Activated CD4-positive, alpha-beta T cell treated with anti-CD3 and anti-CD28 coated beads for 36 hours (primary cell): ENCODE data around the gene MYBPC1. TPM values are rescaled to one million over a fixed set of nuclear protein-coding genes. Genes with fewer than 3 reads are reported as not detected.

Experiments
- ATAC-seq: fragments of 200-7000 bp; cut with Tn5 transposase; one replicate; pipeline ENCODE4 v1.10.0; 2021; ENCODE audit warnings: mild to moderate bottlenecking, moderate library complexity
- CTCF ChIA-PET: fragments of 350-600 bp; sonication (Branson Sonifier 250); formaldehyde crosslinking; loops from one replicate; lab custom pipeline; 2021; ENCODE audit warnings: antibody characterized with exemption; lab: Charles Lee
- POLR2A ChIA-PET: fragments of 350-600 bp; sonication (Branson Sonifier 250); formaldehyde crosslinking; loops from one replicate; lab custom pipeline; 2021; ENCODE audit warnings: antibody characterized with exemption, inconsistent platforms; lab: Charles Lee
- DNase-seq: peaks from one replicate; pipeline ENCODE4 v3.0.0-alpha.2; 2020
- H3K27ac Mint-ChIP-seq: one replicate; pipeline ENCODE4 v1.8.0; 2021; ENCODE audit warnings: mixed read lengths
- H3K27me3 Mint-ChIP-seq: one replicate; pipeline ENCODE4 v1.8.0; 2021; ENCODE audit warnings: mixed read lengths
- H3K36me3 Mint-ChIP-seq: one replicate; pipeline ENCODE4 v1.8.0; 2021; ENCODE audit warnings: low read depth, mixed read lengths
- H3K4me1 Mint-ChIP-seq: one replicate; pipeline ENCODE4 v1.8.0; 2021; ENCODE audit warnings: mixed read lengths
- H3K4me3 Mint-ChIP-seq: one replicate; pipeline ENCODE4 v1.8.0; 2021; ENCODE audit warnings: mild to moderate bottlenecking, moderate library complexity, mixed read lengths
- H3K9me3 Mint-ChIP-seq: one replicate; pipeline ENCODE4 v1.8.0; 2021; ENCODE audit warnings: low read depth, mixed read lengths
- intact Hi-C, 2 experiments: fragments of 100-400 bp; cut with DNase I in 1 of 2; cut with micrococcal nuclease in 1 of 2; formaldehyde crosslinking; loops; one replicate each; pipeline versions ENCODE4 v1.14.2 to v1.15.1; 2022 to 2024; cut with DNase I, micrococcal nuclease
- total RNA-seq, 2 experiments: library from RNA; stranded (reverse); gene quantifications; one replicate each; pipeline ENCODE4 v1.2.3, GENCODE V29; 2021

The MYBPC1 gene
- total RNA-seq, 2 experiments from 2014 or later, result not detected

DNA sequence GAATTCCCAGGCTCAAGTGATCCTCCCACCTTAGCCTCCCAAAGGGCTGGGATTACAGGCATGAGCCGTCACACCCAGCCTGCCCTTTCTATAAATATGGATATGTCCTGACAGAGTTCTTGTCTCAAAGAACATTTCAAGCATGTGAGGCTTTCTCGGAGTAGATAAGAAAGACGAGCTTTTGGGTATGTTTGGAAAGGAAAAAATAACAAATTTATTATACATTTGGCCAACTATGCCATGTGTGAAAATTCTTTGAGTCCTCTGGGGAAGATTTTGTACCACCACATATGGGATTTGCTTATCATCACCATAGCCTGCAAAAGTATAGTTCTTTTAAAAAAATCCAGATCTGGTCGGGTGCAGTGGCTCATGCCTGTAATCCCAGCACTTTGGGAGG lies 23.7 kb upstream of the MYBPC1 start:
- intact Hi-C loops, result loop anchor here in 1 of 2 experiments (5.0 kb wide), 1 partner anchor 186 kb away; no protein-coding TSS in a partner anchor
- H3K4me1 Mint-ChIP-seq, result peaks cover 14% of the 10 kb centered on the region
- peaks cover 1% of the 10 kb centered on the region for H3K36me3 Mint-ChIP-seq
- no peak for DNase-seq
- no peaks in the 10 kb centered on the region for H3K9me3 Mint-ChIP-seq
- CTCF ChIA-PET, result interaction anchor here (0.7 kb wide), 1 partner anchor 289 kb away, joined by 3 read pairs; no protein-coding TSS in a partner anchor
- no peak overlapping the region for H3K4me3 Mint-ChIP-seq
- no peak for ATAC-seq
- H3K27ac Mint-ChIP-seq, result no peak overlapping the region
- H3K27me3 Mint-ChIP-seq, result peaks cover 7% of the 10 kb centered on the region
- POLR2A ChIA-PET, result no interaction called here

DNA sequence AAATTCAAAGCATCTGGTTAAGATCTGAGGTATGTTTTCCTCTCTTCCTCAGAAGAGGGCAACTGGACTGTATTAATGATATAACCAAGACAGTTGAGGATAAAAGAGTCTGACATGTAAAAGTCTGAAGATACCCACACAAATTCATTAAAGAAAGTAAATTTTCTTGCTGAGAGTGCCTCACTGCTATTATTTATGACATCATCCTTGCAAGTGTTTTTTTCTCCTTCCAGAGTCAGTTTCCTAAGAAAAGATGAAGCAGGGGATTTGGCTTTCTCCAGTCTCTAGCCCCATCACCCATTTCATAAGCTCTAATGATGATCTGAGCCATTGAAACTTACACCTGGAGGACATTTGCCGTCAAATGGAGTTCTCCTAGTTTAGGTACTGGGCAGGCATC lies 21.0 kb upstream of the MYBPC1 start:
- intact Hi-C loops, result loop anchor here in 1 of 2 experiments (5.0 kb wide), 1 partner anchor 184 kb away; no protein-coding TSS in a partner anchor
- no peak overlapping the region for H3K27ac Mint-ChIP-seq
- H3K4me3 Mint-ChIP-seq, result no peak overlapping the region
- CTCF ChIA-PET, result no interaction called here
- H3K27me3 Mint-ChIP-seq, result peaks cover 3% of the 10 kb centered on the region
- no peak for ATAC-seq
- no peak for DNase-seq
- H3K36me3 Mint-ChIP-seq, result no peaks in the 10 kb centered on the region
- H3K4me1 Mint-ChIP-seq, result peaks cover 2% of the 10 kb centered on the region
- POLR2A ChIA-PET, result no interaction called here
- no peaks in the 10 kb centered on the region for H3K9me3 Mint-ChIP-seq

DNA sequence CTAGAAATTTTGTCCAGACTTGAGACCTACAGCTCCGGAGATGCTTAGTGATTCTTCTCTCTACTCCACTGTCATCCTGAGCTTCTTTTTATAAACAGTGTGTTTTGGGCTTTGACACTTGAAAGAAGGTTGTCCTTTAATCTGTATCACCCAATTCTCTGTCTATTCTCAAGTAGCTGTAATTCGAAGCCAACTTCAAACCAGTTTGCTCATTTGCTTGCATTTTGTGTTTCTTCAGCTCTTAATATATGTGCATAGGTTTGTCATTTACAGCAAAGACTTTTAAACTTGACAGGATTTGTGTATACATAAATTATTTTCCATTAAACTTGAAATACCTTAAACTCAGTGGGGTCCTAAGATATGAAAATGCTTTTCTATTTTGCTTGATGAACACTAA lies 16.4 kb upstream of the MYBPC1 start:
- H3K27me3 Mint-ChIP-seq, result peaks cover 3% of the 10 kb centered on the region
- ATAC-seq, result no peak
- CTCF ChIA-PET, result no interaction called here

DNA sequence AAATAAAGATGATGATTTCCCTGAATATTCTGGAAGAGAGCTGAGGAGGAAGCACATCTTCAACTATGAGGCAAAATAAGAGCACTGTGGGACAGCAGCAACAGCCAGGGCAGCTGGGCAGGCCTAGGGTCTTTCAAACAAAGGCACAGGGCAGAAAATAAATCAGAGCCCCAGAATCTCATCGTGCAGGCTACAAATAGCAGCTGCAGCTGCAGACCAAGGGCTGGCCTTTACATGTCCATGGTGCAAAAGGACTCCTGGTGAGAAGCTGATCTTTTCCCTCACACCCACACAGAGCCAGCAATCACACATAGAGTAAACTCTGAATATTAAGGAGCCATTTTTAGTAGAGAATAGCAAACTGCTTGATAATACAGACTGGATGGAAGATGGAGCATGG lies 13.6 kb upstream of the MYBPC1 start:
- CTCF ChIA-PET, result no interaction called here
- Mint-ChIP-seq H3K9me3 (no peaks in the 10 kb centered on the region), H3K4me1 (no peaks in the 10 kb centered on the region), H3K36me3 (no peaks in the 10 kb centered on the region), H3K27ac (no peak overlapping the region), H3K4me3 (no peak overlapping the region), H3K27me3 (peaks cover 11% of the 10 kb centered on the region)
- no peak for ATAC-seq
- intact Hi-C loops, result no loop called here
- POLR2A ChIA-PET, result no interaction called here
- DNase-seq, result no peak

More for the DNA sequence above, 16.4 kb upstream of the MYBPC1 start:
- DNase-seq, result no peak
- no peak overlapping the region for H3K4me3 Mint-ChIP-seq
- H3K27ac Mint-ChIP-seq, result no peak overlapping the region
- intact Hi-C loops, result no loop called here
- H3K9me3 Mint-ChIP-seq, result no peaks in the 10 kb centered on the region
- POLR2A ChIA-PET, result no interaction called here
- no peaks in the 10 kb centered on the region for H3K36me3 Mint-ChIP-seq
- no peaks in the 10 kb centered on the region for H3K4me1 Mint-ChIP-seq

DNA sequence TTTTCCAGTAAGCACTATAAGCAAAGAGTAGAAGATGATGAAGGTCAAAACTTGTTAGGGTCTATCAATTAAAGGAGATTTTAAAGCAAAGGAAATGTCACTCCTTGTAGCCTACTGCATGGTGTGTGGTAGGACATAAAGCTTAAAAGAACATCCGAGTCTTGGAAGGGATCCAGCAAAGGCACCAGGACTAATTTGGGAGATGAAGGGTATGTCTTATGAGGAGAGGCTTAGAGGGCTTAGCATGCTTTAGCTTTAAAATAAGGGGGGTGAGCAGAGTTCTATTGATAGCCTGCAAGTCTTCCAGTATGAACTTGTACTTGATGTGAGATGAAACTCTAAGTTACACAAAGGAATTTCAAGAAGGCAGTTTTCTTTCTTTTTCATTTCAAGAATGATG lies 11.8 kb upstream of the MYBPC1 start:
- peaks cover 17% of the 10 kb centered on the region for H3K27me3 Mint-ChIP-seq
- no peak overlapping the region for H3K27ac Mint-ChIP-seq
- CTCF ChIA-PET, result interaction anchor here (1.1 kb wide), 1 partner anchor 11 kb away, joined by 3 read pairs; no protein-coding TSS in a partner anchor
- H3K9me3 Mint-ChIP-seq, result no peaks in the 10 kb centered on the region
- POLR2A ChIA-PET, result no interaction called here
- ATAC-seq (no peak), DNase-seq (no peak)
- no peak overlapping the region for H3K4me3 Mint-ChIP-seq
- intact Hi-C loops, result no loop called here
- H3K4me1 Mint-ChIP-seq, result no peaks in the 10 kb centered on the region
- H3K36me3 Mint-ChIP-seq, result no peaks in the 10 kb centered on the region

DNA sequence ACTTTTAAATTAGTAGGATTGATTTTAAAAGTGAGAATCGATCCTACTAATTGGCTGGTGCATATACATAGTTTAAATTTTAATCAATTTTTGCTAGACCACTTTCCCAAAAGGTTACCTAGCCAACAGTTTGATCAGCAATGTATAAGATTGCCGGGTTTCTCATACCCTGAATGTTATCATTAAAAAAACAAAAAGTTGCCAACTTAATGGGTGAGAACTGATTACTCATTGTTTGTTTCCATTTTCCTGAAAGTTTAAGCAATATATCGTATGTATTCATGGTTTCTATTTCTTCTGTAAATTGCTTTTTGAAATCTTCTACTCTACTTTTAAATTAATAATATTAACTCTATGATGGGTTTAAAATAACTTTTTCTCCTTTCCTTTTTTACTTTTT lies 4.4 kb upstream of the MYBPC1 start:
- Mint-ChIP-seq H3K36me3 (no peaks in the 10 kb centered on the region), H3K9me3 (no peaks in the 10 kb centered on the region), H3K27me3 (peaks cover 18% of the 10 kb centered on the region), H3K4me3 (no peak overlapping the region), H3K27ac (no peak overlapping the region), H3K4me1 (no peaks in the 10 kb centered on the region)
- ChIA-PET POLR2A (no interaction called here), CTCF (interaction anchor here (1.1 kb wide), 1 partner anchor 84 kb away, joined by 3 read pairs; no protein-coding TSS in a partner anchor)
- intact Hi-C loops, result no loop called here
- ATAC-seq (no peak), DNase-seq (no peak)

DNA sequence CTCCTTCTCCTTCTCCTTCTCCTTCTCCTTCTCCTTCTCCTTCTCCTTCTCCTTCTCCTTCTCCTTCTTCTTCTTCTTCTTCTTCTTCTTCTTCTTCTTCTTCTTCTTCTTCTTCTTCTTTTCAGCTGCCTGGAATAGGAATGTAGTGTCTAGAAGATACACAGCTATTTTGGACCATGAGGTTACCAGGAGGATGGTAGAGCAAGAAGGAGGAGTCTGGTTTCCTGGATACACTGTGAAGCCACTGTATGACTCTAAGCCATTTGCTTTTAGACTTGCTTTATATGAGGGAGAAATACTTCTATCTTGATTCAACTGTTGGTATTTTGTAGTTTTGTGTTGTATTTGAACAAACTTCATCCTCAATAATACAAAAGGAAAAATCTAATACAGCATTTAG lies 3.0 kb upstream of the MYBPC1 start:
- Mint-ChIP-seq H3K36me3 (no peaks in the 10 kb centered on the region), H3K4me1 (no peaks in the 10 kb centered on the region), H3K9me3 (no peaks in the 10 kb centered on the region), H3K4me3 (no peak overlapping the region), H3K27me3 (peaks cover 18% of the 10 kb centered on the region), H3K27ac (no peak overlapping the region)
- DNase-seq (no peak), ATAC-seq (no peak)
- CTCF ChIA-PET, result no interaction called here
- POLR2A ChIA-PET, result no interaction called here
- intact Hi-C loops, result no loop called here

DNA sequence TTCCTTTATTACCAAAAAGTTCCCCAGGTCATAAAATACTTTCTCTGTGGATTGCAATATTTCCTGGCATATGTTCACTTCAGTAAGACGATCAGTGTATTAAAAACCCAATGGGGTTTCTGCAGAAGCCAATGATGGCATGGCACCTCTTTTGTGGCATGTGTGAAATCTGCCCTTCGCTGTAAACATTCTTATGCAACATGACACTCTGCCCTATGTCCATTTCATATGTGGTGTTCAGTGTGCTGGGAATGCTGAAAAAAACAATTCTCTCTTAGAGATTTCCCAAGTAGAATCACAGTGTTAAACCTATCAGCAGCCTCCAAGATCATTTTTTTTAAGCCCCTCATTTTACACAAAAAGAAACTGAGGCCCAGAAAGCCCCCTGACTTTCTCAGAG lies 2.3 kb upstream of the MYBPC1 start:
- Mint-ChIP-seq H3K4me1 (no peaks in the 10 kb centered on the region), H3K36me3 (no peaks in the 10 kb centered on the region), H3K27ac (no peak overlapping the region), H3K4me3 (no peak overlapping the region), H3K9me3 (no peaks in the 10 kb centered on the region), H3K27me3 (peaks cover 18% of the 10 kb centered on the region)
- CTCF ChIA-PET, result no interaction called here
- no peak for ATAC-seq
- DNase-seq, result no peak
- POLR2A ChIA-PET, result no interaction called here
- intact Hi-C loops, result no loop called here

DNA sequence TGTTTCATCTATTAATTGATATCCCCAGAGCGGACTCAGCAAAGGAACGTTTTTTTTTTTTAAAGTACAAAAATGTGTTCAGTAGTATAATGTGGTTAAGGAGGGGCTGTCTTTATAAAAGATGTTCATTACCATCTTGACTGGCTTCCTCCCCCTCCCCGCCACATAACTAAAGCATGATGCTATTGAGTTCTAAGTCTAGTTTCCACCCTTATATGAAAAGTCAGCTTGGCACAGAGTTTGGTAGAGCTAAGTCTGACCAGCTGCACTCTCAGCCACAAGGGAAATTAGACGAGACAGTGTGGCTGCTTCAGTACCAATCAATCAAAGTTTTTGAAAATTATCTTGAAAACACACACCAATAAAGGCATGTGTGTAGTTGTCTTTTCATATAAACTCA lies 1.9 kb upstream of the MYBPC1 start:
- Mint-ChIP-seq H3K4me1 (no peaks in the 10 kb centered on the region), H3K9me3 (no peaks in the 10 kb centered on the region), H3K27ac (no peak overlapping the region), H3K36me3 (no peaks in the 10 kb centered on the region), H3K27me3 (peaks cover 13% of the 10 kb centered on the region), H3K4me3 (no peak overlapping the region)
- no peak for DNase-seq
- ChIA-PET CTCF (no interaction called here), POLR2A (no interaction called here)
- no peak for ATAC-seq
- intact Hi-C loops, result no loop called here

DNA sequence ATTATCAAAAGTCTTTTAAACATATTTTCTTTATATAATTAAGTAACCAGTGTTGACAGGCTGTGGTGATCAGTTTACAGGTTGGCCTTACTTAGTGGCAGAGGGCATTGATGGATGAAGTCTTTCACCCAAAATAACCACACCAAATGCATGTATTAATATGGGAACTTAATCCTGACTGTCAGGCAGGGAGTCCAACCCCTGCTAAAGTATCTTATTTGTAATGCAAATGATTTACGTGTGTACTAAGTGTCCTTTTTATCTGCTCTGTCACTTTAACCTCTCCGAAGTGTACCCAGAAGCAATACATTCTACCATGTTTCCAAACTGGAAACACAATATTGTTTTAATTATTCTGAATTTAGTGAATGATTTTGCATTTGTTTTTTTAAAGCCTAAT lies 1.4 kb downstream of the MYBPC1 start:
- POLR2A ChIA-PET, result no interaction called here
- ATAC-seq (no peak), DNase-seq (no peak)
- CTCF ChIA-PET, result interaction anchor here (1.9 kb wide), 1 partner anchor 9 kb away, joined by 4 read pairs; no protein-coding TSS in a partner anchor
- Mint-ChIP-seq H3K27me3 (peaks cover 2% of the 10 kb centered on the region), H3K4me1 (no peaks in the 10 kb centered on the region), H3K36me3 (no peaks in the 10 kb centered on the region), H3K9me3 (no peaks in the 10 kb centered on the region), H3K27ac (no peak overlapping the region), H3K4me3 (no peak overlapping the region)
- intact Hi-C loops, result no loop called here

DNA sequence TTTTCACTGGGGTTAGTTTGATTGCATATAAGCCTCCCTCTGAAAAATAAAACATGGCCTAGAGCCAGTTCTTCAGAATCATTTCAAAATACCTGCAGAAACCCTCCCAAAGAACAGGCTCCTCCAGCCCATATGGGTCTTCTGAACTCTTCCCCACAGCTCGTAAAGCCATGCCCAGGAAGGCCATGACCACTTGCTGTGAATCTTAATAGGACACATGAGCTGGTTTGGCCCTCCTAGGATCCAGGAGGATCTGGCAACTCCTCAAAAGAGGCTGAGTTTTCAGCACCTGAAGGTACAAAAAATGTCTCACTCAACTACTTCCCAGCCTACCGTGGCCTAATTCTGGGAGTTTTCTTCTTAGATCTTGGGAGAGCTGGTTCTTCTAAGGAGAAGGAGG lies 2.4 kb downstream of the MYBPC1 start:
- H3K9me3 Mint-ChIP-seq, result no peaks in the 10 kb centered on the region
- intact Hi-C loops, result no loop called here
- POLR2A ChIA-PET, result no interaction called here
- no peak overlapping the region for H3K4me3 Mint-ChIP-seq
- CTCF ChIA-PET, result interaction anchor here (1.9 kb wide), 1 partner anchor 8 kb away, joined by 4 read pairs; no protein-coding TSS in a partner anchor
- DNase-seq (no peak), ATAC-seq (no peak)
- H3K36me3 Mint-ChIP-seq, result no peaks in the 10 kb centered on the region
- no peaks in the 10 kb centered on the region for H3K4me1 Mint-ChIP-seq
- H3K27me3 Mint-ChIP-seq, result peaks cover 2% of the 10 kb centered on the region
- H3K27ac Mint-ChIP-seq, result no peak overlapping the region

DNA sequence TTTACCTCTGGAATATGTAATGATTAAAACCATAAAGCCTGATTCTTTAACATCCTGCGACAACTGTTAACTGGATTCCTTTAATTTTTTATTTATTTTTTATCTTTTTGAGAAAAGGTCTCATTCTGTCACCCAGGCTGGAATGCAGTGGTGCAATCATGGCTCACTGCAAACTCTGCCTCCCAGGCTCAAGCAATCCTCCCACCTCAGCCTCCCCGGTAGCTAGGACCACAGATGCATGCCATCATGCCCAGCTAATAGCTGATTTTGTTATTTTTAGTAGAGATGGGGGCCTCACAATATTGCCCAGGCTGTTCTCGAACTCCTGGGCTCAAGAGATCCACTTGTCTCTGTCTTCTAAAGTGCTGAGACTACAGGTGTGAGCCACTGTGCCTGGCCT lies 3.7 kb downstream of the MYBPC1 start:
- Mint-ChIP-seq H3K9me3 (no peaks in the 10 kb centered on the region), H3K4me1 (no peaks in the 10 kb centered on the region), H3K36me3 (no peaks in the 10 kb centered on the region), H3K4me3 (no peak overlapping the region), H3K27me3 (peaks cover 2% of the 10 kb centered on the region), H3K27ac (no peak overlapping the region)
- ATAC-seq (no peak), DNase-seq (no peak)
- ChIA-PET CTCF (no interaction called here), POLR2A (no interaction called here)
- intact Hi-C loops, result no loop called here
